ENCODE results near the gene CCDC137. TPM values are rescaled to one million over a fixed set of nuclear protein-coding genes. Genes with fewer than 3 reads are reported as not detected.

The CCDC137 gene
- total and polyA plus RNA-seq, 2 of the 13 experiments (the other 11 are each of a cell fraction or from before 2014, with no cell fraction given), result 14.6 to 39.1 TPM

- no peak for TF ChIP-seq ZNF609 (CRISPR knock-in tag; IDR thresholded peaks at IDR 0.05; ENCODE audit: borderline replicate concordance)
- TF ChIP-seq ZNF335 (CRISPR knock-in tag; IDR thresholded peaks at IDR 0.05), result peak; percentile 71; the same call in 1 of the 2 replicates
- TF ChIP-seq PAXIP1 (CRISPR knock-in tag; conservative IDR thresholded peaks at IDR 0.05), result peak; percentile 14; the same call in 1 of the 2 replicates
- TF ChIP-seq ZFP36 (IDR thresholded peaks at IDR 0.05; ENCODE audit: borderline replicate concordance, low read depth, low read length, partially characterized antibody), result no peak
- no peak for TF ChIP-seq ZNF550 (CRISPR knock-in tag; IDR thresholded peaks at IDR 0.05; ENCODE audit: borderline replicate concordance)
- peak; percentile 98 for TF ChIP-seq XRCC5 (optimal IDR thresholded peaks at IDR 0.05; ENCODE audit: low read length)
- TF ChIP-seq EED (CRISPR knock-in tag; IDR thresholded peaks at IDR 0.05), result no peak
- TF ChIP-seq ZNF672 (CRISPR knock-in tag; IDR thresholded peaks at IDR 0.05), result peak; percentile 93
- TF ChIP-seq MNT (IDR thresholded peaks at IDR 0.05), result no peak
- no peak for TF ChIP-seq ZNF546 (CRISPR knock-in tag; conservative IDR thresholded peaks at IDR 0.05)
- peak; percentile 97 for TF ChIP-seq KLF6 (CRISPR knock-in tag; IDR thresholded peaks at IDR 0.05)
- TF ChIP-seq GZF1 (CRISPR knock-in tag; IDR thresholded peaks at IDR 0.05), result no peak
- 0 out of 2 replicates have a peak, but pooled peaks have one; percentile 28 for TF ChIP-seq ZNF782 (CRISPR knock-in tag; IDR thresholded peaks at IDR 0.05; ENCODE audit: borderline replicate concordance)
- 0 out of 2 replicates have a peak, but pooled peaks have one; percentile 79 for TF ChIP-seq DNMT1 (CRISPR knock-in tag; IDR thresholded peaks at IDR 0.05)
- TF ChIP-seq ZNF570 (CRISPR knock-in tag; IDR thresholded peaks at IDR 0.05; ENCODE audit: borderline replicate concordance), result no peak
- peak; percentile 88 for TF ChIP-seq MYC (CRISPR knock-in tag; IDR thresholded peaks at IDR 0.05; ENCODE audit: borderline replicate concordance)
- TF ChIP-seq HDAC2 (CRISPR knock-in tag; IDR thresholded peaks at IDR 0.05), result peak; percentile 72
- TF ChIP-seq KLF15 (CRISPR knock-in tag; IDR thresholded peaks at IDR 0.05; ENCODE audit: borderline replicate concordance), result peak; percentile 90; the same call in 1 of the 2 replicates
Measured at GRCh38 chr17:81636505-81637288, 29.8 kb upstream of the CCDC137 start, which contains the start of the genes NPLOC4 and TSPAN10 (continued).
